HG03039 (cell line): ENCODE results near the gene SPINK9.
A peak's percentile ranks its signal among the peaks of the same experiment; 100 is the strongest.
"Not testable (repeated sequence)": the region's sequence is repeated elsewhere in the genome, so short reads cannot be mapped to it uniquely, and the experiment has no call there.

Experiments used
- ATAC-seq: cut with Tn5 transposase; IDR thresholded peaks from one replicate; pipeline ENCODE4 v1.9.1; 2021; ENCODE audit warnings: mild to moderate bottlenecking, moderate library complexity; ENCODE audit not compliant: unreplicated experiment

The SPINK9 gene, protein sequence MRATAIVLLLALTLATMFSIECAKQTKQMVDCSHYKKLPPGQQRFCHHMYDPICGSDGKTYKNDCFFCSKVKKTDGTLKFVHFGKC

DNA sequence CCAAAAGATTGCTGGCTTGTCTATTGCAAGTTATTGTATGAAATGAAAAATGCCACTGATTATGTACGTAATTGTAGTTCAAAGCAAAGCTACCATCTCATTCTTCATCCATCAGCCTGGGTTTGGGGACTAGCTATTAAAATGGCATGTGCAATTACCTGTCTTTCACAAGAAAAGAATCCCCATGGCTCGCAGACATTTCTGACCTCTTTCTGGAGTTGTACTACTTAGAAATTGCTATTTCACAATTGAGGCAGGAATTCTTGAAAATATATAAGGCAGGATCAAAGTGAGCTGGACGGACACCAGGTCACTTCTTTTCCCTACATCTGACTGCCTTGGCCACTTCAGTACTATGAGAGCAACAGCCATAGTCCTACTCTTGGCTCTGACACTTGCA lies at the start of gene SPINK9:
TSS of gene SPINK9 (plus strand) at position 301 of the 400 bp plus-strand sequence. CDS start at position 356, 55 bp downstream.
- no peak for ATAC-seq

DNA sequence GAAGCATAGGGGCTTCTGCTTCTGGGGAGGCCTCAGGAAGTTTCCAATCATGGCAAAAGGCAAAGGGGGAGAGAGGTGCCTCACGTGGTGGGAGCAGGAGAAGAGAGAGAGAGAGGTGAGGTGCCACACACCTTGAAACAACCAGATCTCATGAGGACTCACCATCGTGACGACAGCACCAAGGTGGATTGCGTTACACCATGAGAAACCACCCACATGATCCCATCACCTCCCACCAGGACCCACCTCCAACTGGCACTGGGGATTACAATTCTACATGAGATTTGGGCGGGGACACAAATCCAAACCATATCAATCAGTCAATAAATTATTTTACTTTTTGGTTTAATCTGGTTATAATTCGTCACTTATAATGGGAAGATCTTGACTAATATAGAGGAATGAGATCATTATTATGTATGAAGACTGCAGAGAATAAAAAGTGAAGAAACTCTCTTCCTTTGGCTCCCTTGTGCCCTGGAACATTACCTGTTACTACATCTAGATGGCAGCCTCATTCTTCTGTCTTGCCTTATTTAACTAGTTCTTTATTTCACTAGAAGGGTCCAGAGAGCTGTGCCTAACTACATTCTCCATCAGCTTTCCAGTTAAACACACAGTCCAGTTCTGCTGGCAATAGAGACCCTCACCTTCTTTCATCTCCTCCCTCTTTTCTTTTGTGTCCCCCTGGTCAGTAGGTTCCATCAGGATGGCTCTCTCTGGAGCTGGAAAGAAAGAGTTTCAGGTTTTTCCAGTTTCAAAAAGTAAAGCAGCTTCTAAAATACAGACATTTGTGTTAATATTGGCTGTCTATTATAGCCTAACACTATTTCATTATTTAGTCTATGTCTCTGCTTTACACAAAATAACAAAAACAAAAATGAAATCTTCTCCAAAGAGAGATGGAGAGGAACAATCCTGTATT lies 44.8 kb upstream of the SPINK9 start:
- no peak for ATAC-seq

DNA sequence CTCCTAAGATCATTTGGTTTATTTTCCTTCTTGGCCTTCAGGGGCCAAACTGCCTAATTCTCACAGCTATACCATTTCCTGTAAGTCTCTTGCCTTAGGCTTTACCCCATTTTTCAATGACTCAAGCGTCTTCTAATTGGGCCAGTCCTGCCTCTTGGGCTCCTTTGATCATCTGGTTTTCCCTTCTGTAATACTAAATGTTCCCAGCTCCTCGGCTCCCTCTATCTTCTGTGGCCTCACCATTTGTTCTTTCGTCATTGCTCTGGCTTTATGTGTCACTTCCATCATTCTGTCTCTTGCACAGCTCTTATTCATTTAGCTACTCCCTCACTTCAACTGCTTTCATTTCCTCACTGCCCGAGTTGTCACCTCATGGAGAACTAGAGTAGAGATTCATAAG lies 37.6 kb upstream of the SPINK9 start:
- ATAC-seq: no peak

DNA sequence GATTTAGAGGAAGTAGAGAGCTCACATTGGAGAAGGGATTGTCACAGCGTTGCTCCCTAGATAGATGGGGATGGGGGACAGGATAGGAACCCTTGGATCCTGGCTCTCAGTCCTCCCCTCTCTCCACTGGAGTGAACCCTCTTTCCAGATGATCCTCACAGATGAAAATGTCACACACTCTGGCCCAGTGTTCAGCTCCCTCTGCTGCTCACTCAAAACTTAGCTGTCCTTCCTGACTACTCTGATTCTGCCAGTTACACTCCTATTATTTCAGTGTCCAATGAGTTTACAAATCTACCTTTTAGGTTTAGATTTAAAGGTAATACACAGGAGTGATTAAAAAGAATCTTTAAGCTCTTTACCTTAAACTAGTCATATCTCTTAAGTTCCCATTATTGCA lies 28.9 kb upstream of the SPINK9 start:
- ATAC-seq: no peak

DNA sequence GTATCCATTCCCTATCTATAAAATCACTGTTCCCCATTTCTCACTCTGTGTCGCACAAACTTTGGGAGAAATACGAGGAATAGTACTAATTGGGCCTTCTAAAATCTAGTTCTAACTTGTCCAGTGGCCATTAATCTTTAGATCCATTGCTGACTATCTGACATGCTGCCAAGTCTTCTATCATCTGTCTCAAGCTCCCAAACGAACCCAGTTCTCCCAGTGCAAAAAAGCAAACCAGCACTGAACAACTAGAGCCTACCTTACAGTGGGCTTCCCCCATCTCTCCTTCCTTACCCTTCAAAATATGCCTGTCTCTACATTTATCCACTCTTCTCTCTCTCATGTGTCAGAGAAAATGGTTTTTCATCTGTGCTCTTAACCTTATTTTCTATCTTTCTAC lies 26.3 kb upstream of the SPINK9 start:
- no peak for ATAC-seq

DNA sequence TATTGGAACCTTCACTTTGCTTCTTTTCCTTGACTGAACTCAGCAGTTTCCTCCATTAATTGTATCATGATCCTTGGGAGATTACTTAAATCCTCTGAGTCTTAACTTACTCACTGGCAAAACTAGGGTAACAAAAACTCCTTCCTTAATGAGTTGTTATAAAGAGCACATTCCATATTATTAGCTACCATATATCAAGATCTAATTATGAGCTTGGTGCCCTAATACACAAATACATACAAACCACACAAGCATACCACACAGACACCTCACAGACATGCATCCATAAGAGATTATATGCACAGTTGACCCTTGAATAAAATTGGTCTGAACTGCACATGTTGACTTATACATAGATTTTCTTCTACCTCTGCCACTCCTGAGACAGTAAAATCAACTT lies 25.6 kb upstream of the SPINK9 start:
- no peak for ATAC-seq

DNA sequence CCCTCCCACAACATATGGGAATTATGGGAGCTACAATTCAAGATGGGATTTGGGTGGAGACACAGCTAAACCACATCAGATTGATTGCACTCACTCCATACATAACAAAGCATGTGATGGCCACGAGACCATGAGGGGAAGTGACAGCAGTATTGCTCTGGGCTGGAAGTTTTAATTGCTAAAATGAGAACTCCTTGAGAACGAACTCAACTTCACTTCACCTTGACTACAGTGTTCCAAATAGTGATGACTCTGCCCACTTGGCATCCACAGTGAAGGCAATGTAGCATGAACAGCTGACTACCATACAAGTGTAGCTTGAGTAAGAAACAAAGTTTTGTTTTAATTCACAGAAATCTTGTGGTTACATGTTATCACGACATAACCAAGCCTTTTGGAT lies 23.9 kb upstream of the SPINK9 start:
- no peak for ATAC-seq

DNA sequence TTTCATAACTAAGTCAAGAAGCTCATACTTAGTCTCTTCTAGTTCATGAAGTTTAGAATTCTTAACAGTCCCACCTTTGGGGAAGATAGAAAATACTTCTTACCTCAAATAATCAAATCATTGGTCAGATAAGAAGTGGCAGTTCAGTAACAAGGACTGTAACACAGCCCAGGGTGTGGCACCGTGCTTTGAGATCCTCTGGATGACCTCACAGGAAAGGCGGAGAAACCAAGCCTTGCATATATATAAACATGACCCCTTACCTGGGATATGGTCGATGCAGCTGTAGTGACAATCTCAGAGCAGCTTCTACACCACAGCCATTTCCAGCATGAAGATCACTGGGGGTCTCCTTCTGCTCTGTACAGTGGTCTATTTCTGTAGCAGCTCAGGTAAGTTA lies 23.2 kb upstream of the SPINK9 start, which contains the start of gene SPINK7:
TSS of gene SPINK7 (plus strand) at position 271 of the 400 bp plus-strand sequence. CDS start at position 332, 61 bp downstream.
- no peak for ATAC-seq

DNA sequence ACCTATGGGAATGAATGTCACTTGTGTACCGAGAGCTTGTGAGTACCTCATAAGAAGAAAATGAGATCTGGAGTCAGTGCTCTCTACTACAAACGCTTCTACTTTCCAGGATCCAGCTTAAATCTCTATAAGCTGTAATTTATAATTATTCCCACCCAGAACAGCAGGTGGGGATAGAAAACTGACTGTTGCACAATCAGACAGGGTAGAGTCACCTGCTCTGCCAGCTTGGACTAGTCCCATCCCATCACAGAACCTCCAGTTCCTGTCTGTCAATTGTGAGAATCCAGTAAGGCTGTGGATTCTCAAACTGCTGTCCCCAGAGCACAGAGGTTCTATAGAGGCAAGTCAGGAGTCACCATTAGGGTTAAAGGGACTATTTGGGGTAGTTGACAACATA lies 21.2 kb upstream of the SPINK9 start:
- ATAC-seq: no peak

DNA sequence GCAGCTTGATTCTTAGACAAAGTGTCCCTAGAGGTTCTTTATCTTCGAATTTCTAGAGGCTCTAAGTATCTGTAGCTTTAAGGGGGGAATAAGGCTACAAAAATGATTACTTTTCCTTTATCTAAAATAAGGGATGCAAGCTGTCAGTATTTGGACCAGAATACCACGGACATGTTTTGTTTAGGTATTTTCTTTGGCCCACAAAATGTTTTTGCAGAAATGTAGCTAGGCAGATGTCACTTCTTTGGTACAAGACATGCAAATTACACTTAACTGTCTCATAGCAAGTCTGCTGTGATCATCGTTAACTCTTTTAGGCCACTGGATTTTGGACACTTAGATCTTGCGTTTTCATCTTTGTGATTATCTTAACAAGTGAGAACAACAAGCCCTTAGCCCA lies 20.6 kb upstream of the SPINK9 start:
- no peak for ATAC-seq

DNA sequence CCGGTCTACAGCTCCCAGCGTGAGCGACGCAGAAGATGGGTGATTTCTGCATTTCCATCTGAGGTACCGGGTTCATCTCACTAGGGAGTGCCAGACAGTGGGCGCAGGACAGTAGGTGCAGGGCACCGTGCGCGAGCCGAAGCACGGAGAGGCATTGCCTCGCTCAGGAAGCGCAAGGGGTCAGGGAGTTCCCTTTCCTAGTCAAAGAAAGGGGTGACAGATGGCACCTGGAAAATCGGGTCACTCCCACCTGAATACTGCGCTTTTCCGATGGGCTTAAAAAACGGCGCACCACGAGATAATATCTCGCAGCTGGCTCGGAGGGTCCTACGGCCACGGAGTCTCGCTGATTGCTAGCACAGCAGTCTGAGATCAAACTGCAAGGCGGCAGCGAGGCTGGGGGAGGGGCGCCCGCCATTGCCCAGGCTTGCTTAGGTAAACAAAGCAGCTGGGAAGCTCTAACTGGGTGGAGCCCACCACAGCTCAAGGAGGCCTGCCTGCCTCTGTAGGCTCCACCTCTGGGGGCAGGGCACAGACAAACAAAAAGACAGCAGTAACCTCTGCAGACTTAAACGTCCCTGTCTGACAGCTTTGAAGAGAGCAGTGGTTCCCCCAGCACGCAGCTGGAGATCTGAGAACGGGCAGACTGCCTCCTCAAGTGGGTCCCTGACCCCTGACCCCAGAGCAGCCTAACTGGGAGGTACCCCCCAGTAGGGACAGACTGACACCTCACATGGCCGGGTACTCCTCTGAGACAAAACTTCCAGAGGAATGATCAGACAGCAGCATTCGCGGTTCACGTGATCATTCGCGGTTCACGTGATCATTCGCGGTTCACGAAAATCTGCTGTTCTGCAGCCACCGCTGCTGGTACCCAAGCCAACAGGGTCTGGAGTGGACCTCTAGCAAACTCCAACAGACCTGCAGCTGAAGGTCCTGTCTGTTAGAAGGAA lies 15.1 kb upstream of the SPINK9 start:
- ATAC-seq: not testable (repeated sequence)

DNA sequence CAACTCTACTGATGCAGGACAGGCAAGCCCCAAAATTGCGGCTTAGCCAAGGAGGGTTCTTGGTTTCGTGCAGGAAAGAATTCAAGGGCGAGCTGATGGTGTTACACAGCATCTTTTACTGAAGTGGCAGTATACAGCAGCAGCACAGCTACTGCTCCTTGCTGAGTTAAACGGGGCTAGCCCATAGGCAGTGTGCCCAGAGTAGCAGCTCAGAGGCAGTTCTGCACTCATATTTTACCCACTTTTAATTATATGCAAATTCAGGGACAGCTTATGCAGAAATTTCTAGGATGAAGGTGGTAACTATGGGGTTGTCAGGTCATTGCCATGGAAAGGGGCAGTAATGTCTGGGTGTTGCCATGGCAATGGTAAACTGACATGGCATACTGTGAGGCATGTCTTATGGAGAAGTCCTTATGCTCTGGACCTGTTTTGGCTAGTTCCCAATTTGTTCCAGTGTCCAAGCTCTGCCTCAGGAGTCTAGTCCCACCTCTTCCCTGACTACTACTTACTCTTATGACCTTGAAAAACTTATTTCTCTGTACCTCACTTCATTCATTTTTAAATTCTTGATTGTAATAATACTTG lies 2.0 kb upstream of the SPINK9 start:
- ATAC-seq: no peak

DNA sequence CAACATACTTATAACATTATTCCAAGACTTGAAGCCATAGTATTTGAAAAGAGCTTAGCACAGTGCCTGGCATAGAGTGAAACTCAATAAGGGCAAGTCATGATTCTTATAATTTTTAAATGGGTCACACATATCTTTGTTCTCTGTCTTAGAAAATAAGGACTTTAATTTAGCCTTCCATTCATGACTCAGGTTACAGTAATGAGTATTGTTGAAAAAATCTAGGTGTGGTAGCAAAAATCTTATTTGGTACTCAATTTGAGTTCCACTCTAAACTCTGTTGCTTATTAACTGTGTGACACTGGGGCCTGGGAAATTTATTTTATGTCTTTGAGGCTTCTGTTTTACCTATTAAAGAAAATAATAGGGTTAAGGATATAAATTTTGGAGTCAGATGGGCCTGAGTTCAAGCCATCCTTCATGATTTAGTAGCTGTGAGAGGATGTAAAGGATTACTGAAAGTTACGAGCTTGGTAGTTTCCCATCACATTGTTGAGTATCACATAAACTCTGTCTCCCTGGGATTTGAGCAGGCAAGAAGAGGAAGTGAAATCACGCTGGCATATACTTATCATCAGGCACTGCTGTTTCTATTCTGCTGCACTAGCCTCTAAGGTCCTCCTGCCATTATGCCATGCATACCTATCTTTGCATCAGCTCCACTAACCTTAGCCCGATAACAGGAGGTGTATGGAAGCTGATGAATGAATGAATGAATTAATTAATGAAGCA lies 1.5 kb downstream of the SPINK9 start:
- peak; percentile 61 for ATAC-seq

DNA sequence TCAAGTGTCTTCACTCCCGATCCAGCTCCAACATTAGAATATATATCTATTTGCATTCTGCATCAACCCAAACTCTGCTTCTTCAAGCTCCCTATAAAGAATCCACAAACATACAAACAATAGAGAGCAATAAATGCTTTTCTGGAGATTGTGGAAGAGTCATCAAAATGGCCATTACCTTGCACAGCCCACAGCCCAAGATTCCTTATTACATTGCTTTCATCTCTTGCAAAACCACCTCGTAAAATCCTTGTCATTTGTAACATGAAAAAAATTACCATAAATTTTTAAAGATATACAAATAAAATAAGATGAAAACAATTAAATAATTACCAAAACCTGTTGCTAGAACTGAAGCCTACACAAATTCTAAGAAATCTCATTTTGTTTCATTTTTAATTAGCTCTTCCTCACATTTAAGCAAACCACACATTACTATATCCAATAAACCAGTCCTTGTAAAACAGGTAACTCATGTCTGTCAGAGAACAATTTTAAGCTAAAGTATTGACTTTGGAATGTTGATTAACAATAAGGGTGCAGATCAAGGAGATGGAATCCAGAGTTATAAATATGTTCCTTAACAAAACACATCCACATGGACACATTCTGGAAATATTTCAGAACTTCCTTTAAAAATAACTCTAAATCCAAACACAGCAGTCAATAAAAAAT lies 7.1 kb downstream of the SPINK9 start:
- no peak for ATAC-seq

DNA sequence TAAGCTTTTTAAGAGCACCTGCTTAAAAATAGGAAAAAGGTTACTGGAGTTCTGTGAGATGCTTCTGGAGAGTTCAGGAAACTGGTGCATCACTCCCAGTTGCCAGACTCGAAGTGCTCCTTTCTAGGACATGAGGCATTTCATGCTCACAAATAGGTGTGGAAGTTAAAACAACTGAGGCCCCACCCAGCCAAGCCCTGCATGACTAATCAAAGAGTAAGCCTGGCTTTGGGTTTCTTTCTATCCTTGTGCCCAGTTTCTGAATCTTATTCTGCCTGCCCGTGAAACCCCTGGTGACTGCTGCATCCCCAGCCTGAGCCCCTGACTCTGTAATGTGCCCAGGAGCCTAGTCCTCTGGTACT lies 7.7 kb downstream of the SPINK9 start:
- ATAC-seq: no peak

DNA sequence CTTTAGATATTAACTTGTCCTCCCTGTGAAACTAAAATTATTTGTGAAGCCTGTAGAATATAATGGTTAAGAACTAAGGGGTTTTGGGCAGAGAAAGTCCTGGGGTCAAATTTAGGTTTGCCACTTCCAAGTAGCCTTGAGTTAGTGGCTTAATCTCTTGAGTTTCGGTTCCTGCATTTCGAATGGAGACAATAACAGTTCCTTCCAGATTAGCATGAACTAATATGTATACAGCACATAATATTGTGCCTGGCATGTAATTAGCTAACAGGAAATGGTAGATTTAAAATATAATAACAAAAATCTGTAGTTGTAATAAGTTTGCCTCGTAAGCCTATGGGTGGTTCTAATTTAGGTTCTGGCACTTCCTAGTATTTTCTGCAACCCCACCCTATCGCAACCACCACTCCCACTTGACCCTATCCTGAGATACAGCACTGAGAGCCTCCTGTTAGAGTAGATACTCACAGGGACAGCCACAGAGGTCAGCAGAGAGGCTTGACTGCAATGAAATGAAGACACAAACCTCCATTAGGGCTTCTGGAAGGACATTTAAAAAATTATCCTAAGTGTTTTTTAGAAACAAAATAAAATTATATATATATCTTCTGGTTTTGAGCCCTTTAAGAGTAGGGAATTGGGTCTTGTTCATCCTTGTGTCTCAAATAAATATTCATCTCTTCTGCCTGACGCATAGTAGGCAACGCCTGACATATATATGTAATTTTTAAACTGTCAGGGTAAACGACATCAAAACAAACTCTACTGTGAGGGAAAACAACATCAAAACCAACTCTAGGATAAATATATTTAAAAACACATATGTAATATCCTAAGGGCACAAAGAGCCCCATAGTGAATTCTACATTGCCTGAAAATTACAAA lies 8.5 kb downstream of the SPINK9 start:
- no peak for ATAC-seq

DNA sequence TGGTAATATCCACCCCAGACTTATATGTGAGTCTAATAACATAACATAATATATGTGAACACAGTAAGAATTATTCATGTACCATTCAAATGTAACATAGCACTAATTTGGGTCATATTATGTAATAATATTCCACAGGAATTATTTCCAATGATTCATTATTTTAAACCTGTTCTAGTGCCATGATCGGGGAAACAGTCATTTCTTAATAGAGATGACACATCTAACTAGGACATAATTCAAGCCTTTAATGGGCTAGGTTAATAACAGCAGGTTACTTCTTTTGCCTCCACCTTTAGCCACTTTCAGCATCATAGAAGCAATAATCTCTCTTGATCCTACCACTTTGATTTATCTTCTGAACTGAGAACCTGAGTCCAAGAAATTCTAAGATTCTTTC lies 12.3 kb downstream of the SPINK9 start:
- no peak for ATAC-seq

DNA sequence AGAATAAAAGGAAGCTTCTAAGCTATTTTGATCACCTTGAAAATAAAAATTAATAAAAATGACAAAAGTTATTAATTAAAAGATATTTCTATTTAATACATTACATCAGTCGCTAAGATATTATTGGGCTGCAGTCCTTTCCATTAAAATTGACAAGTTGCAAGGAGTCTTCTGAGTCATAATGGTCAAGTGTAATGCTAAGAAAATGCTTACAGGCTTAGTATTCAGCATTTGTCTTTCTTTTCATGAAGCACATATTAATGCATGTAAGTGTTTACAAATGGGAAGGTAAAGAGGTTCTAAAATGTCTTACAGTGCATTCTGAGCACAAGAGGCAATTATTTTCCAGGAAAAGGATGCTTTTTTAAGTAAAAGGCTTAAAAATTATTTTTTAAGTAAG lies 17.3 kb downstream of the SPINK9 start:
- ATAC-seq: no peak

DNA sequence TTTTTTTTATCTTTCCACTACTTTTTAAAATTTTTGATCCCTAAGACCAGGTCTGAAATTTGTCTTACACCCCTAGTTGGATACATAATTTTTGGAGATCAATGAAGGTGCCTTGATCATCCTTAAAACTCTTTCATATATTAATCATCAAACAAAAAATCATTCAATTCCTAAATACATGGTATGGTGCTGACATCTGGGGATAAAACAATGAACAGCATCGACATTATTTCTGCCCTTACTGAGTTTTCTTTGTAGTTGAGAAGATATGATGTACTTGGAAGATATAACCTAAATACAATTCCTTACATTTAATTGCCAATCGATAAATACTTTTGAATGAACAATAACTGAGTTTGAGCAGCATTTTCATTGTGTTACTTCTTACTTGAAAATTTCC lies 18.3 kb downstream of the SPINK9 start:
- no peak for ATAC-seq
